GM18873 (cell line): ENCODE results near the gene PRDM2.

Experiments used
- ATAC-seq: cut with Tn5 transposase; IDR thresholded peaks from one replicate; pipeline ENCODE4 v1.9.1; 2021; ENCODE audit warnings: mild to moderate bottlenecking, moderate library complexity, moderate number of reproducible peaks; ENCODE audit not compliant: unreplicated experiment, low FRiP score

PRDM2 gene

DNA sequence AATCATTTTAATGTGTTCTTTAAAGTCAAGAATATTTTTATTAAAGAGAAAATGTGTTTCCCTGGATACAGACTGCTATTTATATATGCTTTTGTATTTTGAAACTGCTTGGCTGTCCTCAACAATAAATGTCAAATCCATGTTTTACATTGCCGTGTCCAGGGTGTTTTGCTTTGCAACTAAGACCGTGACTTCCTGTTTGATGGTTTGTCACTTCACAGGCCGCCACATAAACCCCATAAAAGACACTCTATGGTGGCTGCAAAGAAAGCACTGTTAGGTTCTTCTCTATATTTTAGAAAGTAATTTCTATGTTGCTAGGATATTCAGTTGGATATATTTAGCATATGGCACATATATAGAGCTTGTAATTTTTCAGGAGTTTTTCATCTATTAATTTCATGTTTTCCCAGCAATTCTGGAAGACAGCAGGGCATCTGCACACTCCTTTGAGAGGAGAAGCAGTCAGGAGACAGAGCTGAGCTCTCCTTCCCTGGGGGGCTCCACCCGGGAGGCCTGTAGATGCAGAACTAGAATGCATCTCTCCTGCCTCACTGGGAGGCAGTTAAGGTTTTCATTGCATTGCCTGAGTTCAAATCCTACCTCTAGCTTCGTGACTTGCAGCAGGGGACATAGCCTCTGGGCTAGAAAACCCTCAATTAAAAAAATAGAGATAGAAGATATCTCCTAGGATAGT lies 33.1 kb downstream of the PRDM2 start:
- ATAC-seq = no peak

- no peak for ATAC-seq
Measured at GRCh38 chr1:13733711-13734110, 33.7 kb downstream of the PRDM2 start.

DNA sequence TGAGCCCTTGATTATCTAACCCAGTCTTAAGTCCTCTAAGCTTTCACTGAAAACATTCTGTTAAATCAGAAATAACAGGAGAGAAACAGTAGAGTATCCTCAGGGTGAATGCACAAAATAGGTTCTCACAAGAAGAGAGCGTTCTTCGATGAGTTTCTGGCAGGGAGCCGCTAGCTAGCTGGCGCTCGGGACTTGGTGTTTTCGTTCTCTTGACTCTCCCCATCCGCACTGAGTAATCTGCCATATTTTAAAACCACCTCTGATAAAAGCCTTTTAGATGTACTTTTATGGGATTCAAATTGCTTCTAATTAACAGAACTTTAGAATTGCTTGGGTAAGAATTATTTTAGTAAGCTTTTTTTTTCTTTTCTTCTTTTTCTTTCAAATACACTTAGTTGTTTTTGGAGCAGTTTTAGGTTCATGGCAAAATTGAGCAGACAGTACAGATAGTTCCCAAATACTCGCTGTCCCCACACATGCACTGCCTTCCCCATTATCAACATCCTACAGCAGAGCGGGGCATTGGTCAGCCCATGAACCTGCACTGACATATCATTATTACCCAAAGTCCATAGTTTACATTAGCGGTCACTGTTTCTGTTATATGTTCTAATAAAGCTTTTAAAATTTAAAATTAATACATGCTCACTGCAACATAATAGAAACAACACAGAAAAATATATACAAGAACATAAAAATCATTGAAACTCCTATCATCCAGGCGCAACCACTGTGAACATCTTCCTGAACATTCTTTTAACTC lies 35.4 kb downstream of the PRDM2 start:
- ATAC-seq = no peak

- no peak for ATAC-seq
Measured at GRCh38 chr1:13737398-13737797, 37.4 kb downstream of the PRDM2 start.

GRCh38 chr1:13746342-13746741 lies 46.4 kb downstream of the PRDM2 start:
- ATAC-seq = no peak

- ATAC-seq = peak; percentile 59
Measured at GRCh38 chr1:13748610-13749505, 48.9 kb downstream of the PRDM2 start.

- peak; percentile 22 for ATAC-seq
Measured at GRCh38 chr1:13749543-13750341, 49.8 kb downstream of the PRDM2 start.

DNA sequence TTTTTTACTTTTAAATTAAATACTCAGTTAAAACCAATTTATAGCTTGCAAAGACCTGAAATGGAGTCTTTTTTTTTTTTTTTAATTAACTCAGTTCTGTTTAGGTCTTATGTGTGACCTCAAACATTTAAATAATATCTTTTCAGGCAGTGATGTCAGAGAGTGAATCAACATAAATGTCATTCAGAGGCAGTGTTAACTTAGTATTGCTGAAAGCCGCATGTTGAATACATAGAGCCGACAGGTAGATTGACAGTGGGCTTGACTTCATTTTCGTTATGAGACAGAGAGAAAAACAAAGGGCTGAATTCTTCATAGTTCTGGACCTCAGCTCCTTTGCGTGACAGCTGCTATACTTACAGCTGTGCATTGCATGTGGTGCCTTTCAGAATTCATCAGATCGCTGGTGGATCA lies 51.5 kb downstream of the PRDM2 start:
- ATAC-seq = no peak

- no peak for ATAC-seq
Measured at GRCh38 chr1:13751985-13752384, 52.0 kb downstream of the PRDM2 start.

GRCh38 chr1:13752852-13753251 lies 52.9 kb downstream of the PRDM2 start:
- ATAC-seq = no peak

GRCh38 chr1:13753636-13754402 lies 53.8 kb downstream of the PRDM2 start:
- peak; percentile 27 for ATAC-seq

GRCh38 chr1:13754510-13755103 lies 54.6 kb downstream of the PRDM2 start:
- no peak for ATAC-seq

GRCh38 chr1:13756557-13757315 lies 56.7 kb downstream of the PRDM2 start:
- ATAC-seq = no peak

- ATAC-seq = no peak
Measured at GRCh38 chr1:13757693-13758092, 57.7 kb downstream of the PRDM2 start.

- ATAC-seq = no peak
Measured at GRCh38 chr1:13759072-13759471, 59.1 kb downstream of the PRDM2 start.

GRCh38 chr1:13760340-13760739 lies 60.4 kb downstream of the PRDM2 start:
- no peak for ATAC-seq

DNA sequence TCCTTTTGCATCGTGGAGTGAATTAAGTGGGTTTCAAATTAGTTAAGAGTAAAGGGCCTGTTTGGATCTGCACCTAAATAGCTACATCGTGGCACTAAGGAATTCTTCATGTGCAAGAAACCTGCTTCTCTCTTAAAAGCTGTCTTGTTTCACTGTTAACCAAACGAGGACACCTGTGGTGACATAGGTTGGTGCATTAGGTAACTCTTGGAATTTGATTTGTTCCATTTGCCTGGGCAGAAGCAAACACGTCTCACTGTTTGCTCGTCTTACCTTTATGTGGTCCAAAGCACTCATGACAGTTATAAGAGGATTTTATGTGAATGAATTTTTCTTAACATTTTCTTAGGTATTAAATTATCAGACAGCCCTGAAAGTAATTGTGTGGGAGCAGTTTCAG lies 60.9 kb downstream of the PRDM2 start:
- no peak for ATAC-seq

DNA sequence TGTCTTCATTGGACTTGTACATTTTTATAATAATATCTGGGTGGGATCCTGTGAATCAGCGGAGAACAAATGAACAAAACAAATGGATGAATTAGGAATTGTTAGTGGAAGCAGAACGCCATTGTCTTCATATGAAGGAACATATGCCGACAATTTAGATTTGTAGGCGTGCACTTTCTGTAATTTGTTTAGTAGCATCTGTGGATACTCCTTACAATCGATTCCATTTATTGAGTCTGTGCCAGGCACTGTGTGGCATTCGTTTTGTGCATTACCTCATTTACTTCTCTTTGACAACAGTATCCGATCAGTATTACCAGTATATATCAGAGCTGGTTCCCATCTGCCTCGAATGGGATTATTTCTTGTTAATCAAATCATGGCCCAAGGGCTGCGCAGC lies 61.9 kb downstream of the PRDM2 start:
- ATAC-seq = no peak
